SU-DHL-6 (cell line): ENCODE measurements around the gene SLC43A1.

ENCODE experiments used
- EZH2phosphoT487 ChIP-seq: fragments of 200-600 bp; sonication (generic), shearing (Covaris generic); conservative IDR thresholded peaks from 2 replicates; pipeline ENCODE4 v1.6.1; 2018; ENCODE audit warnings: mild to moderate bottlenecking, antibody characterized with exemption, low read length, moderate library complexity, mixed read lengths
- TF ChIP-seq, protein P1 (sequence below): fragments of 200-600 bp; sonication (generic); IDR thresholded peaks from one replicate; pipeline ENCODE4 v1.5.1; 2017; ENCODE audit warnings: antibody characterized with exemption, mild to moderate bottlenecking, low read length, moderate library complexity; ENCODE audit not compliant: insufficient read depth, poor library complexity, severe bottlenecking

DNA sequence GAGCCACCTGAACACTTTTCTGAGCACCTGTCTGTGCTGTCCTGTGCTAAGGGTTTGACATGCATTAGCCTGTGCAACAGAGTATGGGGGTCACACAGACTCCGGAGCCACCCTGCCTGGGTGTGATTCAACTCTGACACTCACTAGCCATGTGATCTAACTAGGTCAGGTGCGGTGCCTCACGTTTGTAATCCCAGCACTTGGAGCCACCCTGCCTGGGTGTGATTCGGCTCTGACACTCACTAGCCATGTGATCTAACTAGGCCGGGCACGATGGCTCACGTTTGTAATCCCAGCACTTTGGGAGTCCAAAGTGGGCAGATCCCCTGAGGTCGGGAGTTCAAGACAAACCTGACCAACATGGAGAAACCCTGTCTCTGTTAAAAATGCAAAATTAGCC, 40.5 kb upstream of the SLC43A1 start:
- TF ChIP-seq, protein P1, sequence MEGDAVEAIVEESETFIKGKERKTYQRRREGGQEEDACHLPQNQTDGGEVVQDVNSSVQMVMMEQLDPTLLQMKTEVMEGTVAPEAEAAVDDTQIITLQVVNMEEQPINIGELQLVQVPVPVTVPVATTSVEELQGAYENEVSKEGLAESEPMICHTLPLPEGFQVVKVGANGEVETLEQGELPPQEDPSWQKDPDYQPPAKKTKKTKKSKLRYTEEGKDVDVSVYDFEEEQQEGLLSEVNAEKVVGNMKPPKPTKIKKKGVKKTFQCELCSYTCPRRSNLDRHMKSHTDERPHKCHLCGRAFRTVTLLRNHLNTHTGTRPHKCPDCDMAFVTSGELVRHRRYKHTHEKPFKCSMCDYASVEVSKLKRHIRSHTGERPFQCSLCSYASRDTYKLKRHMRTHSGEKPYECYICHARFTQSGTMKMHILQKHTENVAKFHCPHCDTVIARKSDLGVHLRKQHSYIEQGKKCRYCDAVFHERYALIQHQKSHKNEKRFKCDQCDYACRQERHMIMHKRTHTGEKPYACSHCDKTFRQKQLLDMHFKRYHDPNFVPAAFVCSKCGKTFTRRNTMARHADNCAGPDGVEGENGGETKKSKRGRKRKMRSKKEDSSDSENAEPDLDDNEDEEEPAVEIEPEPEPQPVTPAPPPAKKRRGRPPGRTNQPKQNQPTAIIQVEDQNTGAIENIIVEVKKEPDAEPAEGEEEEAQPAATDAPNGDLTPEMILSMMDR: no peak
- no peak for TF ChIP-seq EZH2phosphoT487
